ENCODE data around the gene DOCK10.

- TF ChIP-seq CTCF (IDR thresholded peaks at IDR 0.05) (no peak), POLR2AphosphoS5 (IDR thresholded peaks at IDR 0.05) (no peak)
Measured at GRCh38 chr2:224780823-224781222, 261.4 kb downstream of the DOCK10 start.

All from sigmoid colon (tissue), 4 donors.